AG09309 (cell line): ENCODE results near the gene TMEM207.

ENCODE experiments used
- DNase-seq: peaks from one replicate; pipeline ENCODE4 v3.0.0-alpha.2; 2010; ENCODE audit warnings: low read depth
- H3K4me3 ChIP-seq: 2 replicates; pipeline ENCODE4 v1.5.1; 2011; ENCODE audit warnings: mild to moderate bottlenecking, low read depth, low read length, moderate library complexity; ENCODE audit not compliant: control insufficient read depth
- CTCF ChIP-seq: IDR thresholded peaks from 2 replicates; pipeline ENCODE4 v1.5.1; 2011; ENCODE audit warnings: mild to moderate bottlenecking, low read depth, low read length, inconsistent platforms; ENCODE audit not compliant: insufficient read depth, control insufficient read depth; ENCODE audit errors: missing control alignments

Gene TMEM207

GRCh38 chr3:190494907-190495306, 45.2 kb upstream of the TMEM207 start:
- no peak for DNase-seq
- H3K4me3 ChIP-seq = no peak overlapping the region
- no peak for TF ChIP-seq CTCF

GRCh38 chr3:190492966-190493365, 43.3 kb upstream of the TMEM207 start:
- DNase-seq = no peak
- H3K4me3 ChIP-seq = no peak overlapping the region
- TF ChIP-seq CTCF = no peak

GRCh38 chr3:190492129-190492528, 42.4 kb upstream of the TMEM207 start:
- no peak overlapping the region for H3K4me3 ChIP-seq
- DNase-seq = no peak
- TF ChIP-seq CTCF = no peak

GRCh38 chr3:190491533-190492054, 41.9 kb upstream of the TMEM207 start:
- no peak for DNase-seq
- TF ChIP-seq CTCF = no peak
- no peak overlapping the region for H3K4me3 ChIP-seq

GRCh38 chr3:190486908-190487607, 37.4 kb upstream of the TMEM207 start:
- no peak overlapping the region for H3K4me3 ChIP-seq
- no peak for TF ChIP-seq CTCF
- DNase-seq = no peak

- TF ChIP-seq CTCF = no peak
- no peak for DNase-seq
- H3K4me3 ChIP-seq = no peak overlapping the region
Observed at GRCh38 chr3:190486533-190486864, 36.8 kb upstream of the TMEM207 start.
